A549 (cell line): ENCODE measurements around the gene LIN28A. TPM values are rescaled to one million over a fixed set of nuclear protein-coding genes. Genes with fewer than 3 reads are reported as not detected.

Source experiments
- ATAC-seq, 2 experiments: fragments of 200-7000 bp in 1 of 2; fragments of >200 bp in 1 of 2; cut with Nextera tagmentation in 1 of 2; cut with Tn5 transposase in 1 of 2; 3 replicates each; pipeline versions ENCODE4 v1.8.0 to v1.9.1; 2018 to 2020; ENCODE audit warnings: mild to moderate bottlenecking in 1 of 2, moderate library complexity in 1 of 2
- CTCF ChIA-PET: fragments of 300-600 bp; sonication (Branson Sonifier 250); formaldehyde crosslinking; extraction: SDS; loops from one replicate; lab custom pipeline; 2021; ENCODE audit warnings: antibody characterized with exemption, inconsistent platforms; lab: Yijun Ruan, JAX
- POLR2A ChIA-PET: fragments of 350-600 bp; formaldehyde crosslinking; extraction: SDS; loops from one replicate; lab custom pipeline; 2021; ENCODE audit warnings: antibody characterized with exemption, inconsistent platforms; lab: Yijun Ruan, JAX
- DNase-seq, 2 experiments: peaks; one replicate each; pipeline versions ENCODE4 v3.0.0 to v3.0.0-alpha.2; 2011 to 2016; ENCODE audit warnings: low read depth in 1 of 2, low spot score in 1 of 2
- FAIRE-seq: peaks from 2 replicates; lab custom pipeline; 2011; peaks lifted over from hg19 to GRCh38; lab: Jason Lieb, UNC
- H3K27ac ChIP-seq, 2 experiments: fragments of >200 bp; sonication (Bioruptor Twin); formaldehyde crosslinking; 3 replicates each; pipeline ENCODE4 v1.5.1; 2016 to 2017
- H3K4me1 ChIP-seq: fragments of >200 bp; sonication (Bioruptor Twin); formaldehyde crosslinking; 3 replicates; pipeline ENCODE4 v1.6.1; 2016
- H3K4me2 ChIP-seq: fragments of >200 bp; sonication (Bioruptor Twin); formaldehyde crosslinking; 3 replicates; pipeline ENCODE4 v1.6.1; 2016
- H3K4me3 ChIP-seq: fragments of >200 bp; sonication (Bioruptor Twin); formaldehyde crosslinking; 3 replicates; pipeline ENCODE4 v1.5.1; 2016
- H3K9me3 ChIP-seq: fragments of >200 bp; sonication (Bioruptor Twin); formaldehyde crosslinking; 3 replicates; pipeline ENCODE4 v1.6.1; 2016
- ATOH8 ChIP-seq: fragments of 250-450 bp; sonication (Bioruptor Pico); IDR thresholded peaks from 2 replicates; pipeline ENCODE4 v1.5.0; 2020; ENCODE audit warnings: low read depth, mild to moderate bottlenecking, moderate library complexity
- BHLHE40 ChIP-seq: IDR thresholded peaks from 2 replicates; pipeline ENCODE4 v1.6.1; 2012; ENCODE audit warnings: low read depth, low read length, inconsistent platforms
- CBX2 ChIP-seq: fragments of 200-600 bp; sonication (generic); IDR thresholded peaks from 2 replicates; pipeline ENCODE4 v1.6.1; 2016; ENCODE audit warnings: low read depth, mild to moderate bottlenecking, borderline replicate concordance
- CBX8 ChIP-seq: fragments of 200-600 bp; sonication (generic); IDR thresholded peaks from 2 replicates; pipeline ENCODE4 v1.6.1; 2016
- CEBPB ChIP-seq, 2 experiments: fragments of >200 bp in 1 of 2; sonication (Bioruptor Twin) in 1 of 2; formaldehyde crosslinking in 1 of 2; IDR thresholded peaks; 2 replicates each; pipeline ENCODE4 v1.6.1; 2012 to 2016
- EHF ChIP-seq: fragments of 250-450 bp; sonication (Bioruptor Pico); IDR thresholded peaks from 2 replicates; pipeline ENCODE4 v1.5.0; 2020; ENCODE audit warnings: mild to moderate bottlenecking
- EHMT2 ChIP-seq: fragments of 200-600 bp; sonication (generic); IDR thresholded peaks from 2 replicates; pipeline ENCODE4 v1.6.1; 2016; ENCODE audit warnings: antibody characterized with exemption, low read depth, mild to moderate bottlenecking, moderate library complexity
- EP300 ChIP-seq, 2 experiments: fragments of >200 bp; sonication (Bioruptor Twin); formaldehyde crosslinking; IDR thresholded peaks; 2 replicates in 1 of 2; 3 replicates in 1 of 2; pipeline ENCODE4 v1.6.1; 2016 to 2017
- FOSB ChIP-seq: fragments of 250-450 bp; sonication (Bioruptor Pico); IDR thresholded peaks from 2 replicates; pipeline ENCODE4 v1.5.0; 2020; ENCODE audit warnings: mild to moderate bottlenecking, moderate library complexity
- FOSL2 ChIP-seq, 2 experiments: fragments of 450-650 bp in 1 of 2; fragments of >200 bp in 1 of 2; sonication (Bioruptor Twin) in 1 of 2; formaldehyde crosslinking; IDR thresholded peaks; 2 replicates each; pipeline versions ENCODE4 v1.5.0 to v1.6.1; 2016 to 2020; ENCODE audit warnings: mild to moderate bottlenecking in 1 of 2, moderate library complexity in 1 of 2
- JUN ChIP-seq, 2 experiments: fragments of >200 bp; sonication (Bioruptor Twin); formaldehyde crosslinking; IDR thresholded peaks; 2 replicates in 1 of 2; 3 replicates in 1 of 2; pipeline ENCODE4 v1.6.1; 2016 to 2017
- KDM1A ChIP-seq: fragments of 200-600 bp; sonication (generic); IDR thresholded peaks from 2 replicates; pipeline ENCODE4 v1.6.1; 2016; ENCODE audit warnings: low read depth, mild to moderate bottlenecking
- MYC ChIP-seq: IDR thresholded peaks from 2 replicates; pipeline ENCODE4 v1.6.1; 2012; ENCODE audit warnings: mild to moderate bottlenecking, inconsistent platforms, low read length, improper control_type of control experiment, borderline replicate concordance
- NFE2L2 ChIP-seq: fragments of 150-350 bp; conservative IDR thresholded peaks from 2 replicates; pipeline ENCODE4 v1.6.1; 2014; ENCODE audit warnings: low read length
- PBX3 ChIP-seq: IDR thresholded peaks from 2 replicates; pipeline ENCODE4 v1.6.1; 2012
- PHF8 ChIP-seq: fragments of 200-600 bp; sonication (generic); IDR thresholded peaks from 2 replicates; pipeline ENCODE4 v1.6.1; 2016; ENCODE audit warnings: low read depth, mild to moderate bottlenecking, antibody characterized with exemption, moderate library complexity, borderline replicate concordance
- POLR2A ChIP-seq: IDR thresholded peaks from 2 replicates; pipeline ENCODE4 v1.6.1; 2012; ENCODE audit warnings: mild to moderate bottlenecking, low read length
- RFX5 ChIP-seq: fragments of 450-650 bp; IDR thresholded peaks from 2 replicates; pipeline ENCODE4 v1.7.1; 2014; ENCODE audit warnings: antibody characterized with exemption, mild to moderate bottlenecking, moderate library complexity
- SMC3 ChIP-seq: fragments of >200 bp; sonication (Bioruptor Twin); formaldehyde crosslinking; IDR thresholded peaks from 3 replicates; pipeline ENCODE4 v1.6.1; 2018; ENCODE audit warnings: inconsistent platforms
- TP53 ChIP-seq: fragments of 250-450 bp; sonication (Bioruptor Pico); IDR thresholded peaks from 2 replicates; pipeline ENCODE4 v1.5.0; 2021; ENCODE audit warnings: mild to moderate bottlenecking, moderate library complexity
- ZNF302 ChIP-seq: fragments of 250-450 bp; sonication (Bioruptor Pico); IDR thresholded peaks from 2 replicates; pipeline ENCODE4 v1.9.0; 2021; ENCODE audit warnings: inconsistent platforms, mild to moderate bottlenecking, moderate library complexity
- ZSCAN20 ChIP-seq: fragments of 250-450 bp; sonication (Bioruptor Pico); IDR thresholded peaks from 2 replicates; pipeline ENCODE4 v1.8.0; 2022; ENCODE audit warnings: mild to moderate bottlenecking, moderate library complexity
- WGBS: methylation state at CpG from one replicate; pipeline ENCODE4 v1.1.6; 2017; ENCODE audit errors: missing lambda C conversion rate; 5-methylcytosine and 5-hydroxymethylcytosine counted together
- polyA plus RNA-seq, 4 experiments: library from polyadenylated mRNA; depleted of rRNA in 3 of 4; stranded (reverse); fragments of >200 nt; fragmentation: RNase III in 1 of 4; extraction: RNeasy Plus Mini Kit Qiagen cat#74134 plus additional on column Dnase treatment in 1 of 4; gene quantifications; 2 replicates in 3 of 4; 3 replicates in 1 of 4; pipeline ENCODE4 v1.2.3, GENCODE V29; 2011 to 2017
- TF ChIP-seq, protein P1 (sequence below): IDR thresholded peaks from 2 replicates; pipeline ENCODE4 v1.6.1; 2012; ENCODE audit warnings: low read depth, borderline replicate concordance
- TF ChIP-seq, protein P2 (sequence below): IDR thresholded peaks from 2 replicates; pipeline ENCODE4 v1.6.1; 2012
- TF ChIP-seq, protein P3 (sequence below): fragments of 450-650 bp; IDR thresholded peaks from 2 replicates; pipeline ENCODE4 v1.6.1; 2014; ENCODE audit warnings: antibody characterized with exemption

The LIN28A gene
- polyA plus RNA-seq, 2 of the 4 experiments (the other 2 are of a cell fraction) = 0.03 to 0.04 TPM

- no peak for TF ChIP-seq PBX3
- TF ChIP-seq JUN (IDR thresholded peaks at IDR 0.05) = peak in 1 of 2 experiments; percentile 77; a peak in 3 of 5 replicates
- TF ChIP-seq SMC3 = no peak
- no peak for TF ChIP-seq ATOH8 (CRISPR knock-in tag)
- TF ChIP-seq BHLHE40 = no peak
- TF ChIP-seq TP53 = peak; percentile 56; the same call in 1 of the 2 replicates
- no peak for TF ChIP-seq CBX8
- no peak for TF ChIP-seq EHMT2
- no peak for TF ChIP-seq EHF (CRISPR knock-in tag)
- TF ChIP-seq, protein P1, sequence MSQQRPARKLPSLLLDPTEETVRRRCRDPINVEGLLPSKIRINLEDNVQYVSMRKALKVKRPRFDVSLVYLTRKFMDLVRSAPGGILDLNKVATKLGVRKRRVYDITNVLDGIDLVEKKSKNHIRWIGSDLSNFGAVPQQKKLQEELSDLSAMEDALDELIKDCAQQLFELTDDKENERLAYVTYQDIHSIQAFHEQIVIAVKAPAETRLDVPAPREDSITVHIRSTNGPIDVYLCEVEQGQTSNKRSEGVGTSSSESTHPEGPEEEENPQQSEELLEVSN = no peak
- TF ChIP-seq CEBPB (IDR thresholded peaks at IDR 0.05) = no peak
- TF ChIP-seq, protein P2, sequence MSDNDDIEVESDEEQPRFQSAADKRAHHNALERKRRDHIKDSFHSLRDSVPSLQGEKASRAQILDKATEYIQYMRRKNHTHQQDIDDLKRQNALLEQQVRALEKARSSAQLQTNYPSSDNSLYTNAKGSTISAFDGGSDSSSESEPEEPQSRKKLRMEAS = peak; percentile 6
- no peak for TF ChIP-seq RFX5
- no peak for TF ChIP-seq ZSCAN20 (CRISPR knock-in tag)
- TF ChIP-seq ZNF302 (CRISPR knock-in tag) = no peak
- TF ChIP-seq KDM1A = no peak
- peak; percentile 85; the same call in 1 of the 2 replicates for TF ChIP-seq PHF8
- TF ChIP-seq POLR2A = peak; percentile 46
- TF ChIP-seq CBX2 = no peak
- no peak for TF ChIP-seq MYC
- no peak for TF ChIP-seq FOSB (CRISPR knock-in tag)
These were observed 61.8 kb downstream of the LIN28A start, which contains the start of gene HMGN2 (continued) for GRCh38 chr1:26472320-26472900.

DNA sequence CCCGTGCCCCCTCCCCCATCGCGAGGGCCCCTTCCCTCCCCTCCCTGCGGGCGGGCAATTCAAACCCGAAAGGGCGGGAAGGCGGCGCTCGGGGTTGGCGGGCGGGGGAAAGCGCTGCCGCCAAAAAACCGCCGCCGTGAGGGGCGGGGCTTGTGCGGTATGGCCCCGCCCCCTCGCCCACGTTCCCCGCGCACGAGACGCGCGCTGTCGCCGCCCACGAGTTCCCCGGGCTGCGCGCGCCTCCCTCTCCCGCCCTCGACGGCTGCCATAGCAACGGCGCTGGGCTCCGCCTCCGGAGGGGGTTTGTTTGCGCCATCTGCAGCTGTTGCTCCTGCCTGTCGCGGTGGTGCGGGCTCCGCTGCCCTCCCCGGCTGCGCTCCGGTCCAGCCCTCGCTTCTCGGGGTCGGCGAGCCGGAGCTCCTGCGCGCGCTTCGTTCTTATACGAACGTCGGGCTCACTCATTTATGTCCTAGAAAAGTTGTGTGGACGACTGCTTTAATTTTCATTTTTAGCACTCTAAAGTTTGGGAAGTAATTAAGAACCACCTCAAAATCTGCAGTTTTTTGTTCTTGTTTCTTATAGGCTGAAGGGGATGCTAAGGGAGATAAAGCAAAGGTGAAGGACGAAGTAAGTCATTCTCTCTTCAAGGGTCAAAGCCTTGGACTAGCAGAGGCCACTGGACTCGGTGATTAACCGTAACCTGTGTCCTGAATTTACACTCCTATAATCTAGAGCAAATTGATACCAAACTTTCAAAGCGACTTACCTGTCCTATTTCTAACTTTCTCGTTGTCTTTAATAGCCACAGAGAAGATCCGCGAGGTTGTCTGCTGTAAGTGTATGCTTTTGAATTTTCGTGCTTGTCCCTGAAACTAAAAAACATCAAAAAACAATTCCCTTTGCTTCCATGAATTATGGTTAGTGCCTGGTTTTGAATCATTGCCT, 62.6 kb downstream of the LIN28A start:
- WGBS = 10% methylated on average over 20 of the region's 71 CpGs
- peak overlapping the region; percentile 83 for H3K4me3 ChIP-seq
- peak overlapping the region; percentile 78 for H3K4me2 ChIP-seq
- peaks cover 20% of the 10 kb centered on the region; the same call in 2 of the 3 replicates for H3K4me1 ChIP-seq
- peak overlapping the region; percentile 98 to 100 for H3K27ac ChIP-seq
- ATAC-seq (peak; percentile 60 to 70), FAIRE-seq (no peak), DNase-seq (peak; percentile 72 to 88)
- ChIA-PET CTCF (interaction anchor here (2.9 kb wide), 1 partner anchor 27 kb away, joined by 13 read pairs; no protein-coding TSS in a partner anchor), POLR2A (interaction anchor here (1.1 to 4.4 kb wide), 4 partner anchors 27 to 315 kb away, joined by 3 to 18 read pairs (median 4); partner anchors contain the start of genes DHDDS and PIGV)
- no peaks in the 10 kb centered on the region for H3K9me3 ChIP-seq
- no peak for TF ChIP-seq NFE2L2
- peak in 1 of 2 experiments; percentile 72; a peak in 4 of 5 replicates for TF ChIP-seq JUN (IDR thresholded peaks at IDR 0.05)
- TF ChIP-seq, protein P3, sequence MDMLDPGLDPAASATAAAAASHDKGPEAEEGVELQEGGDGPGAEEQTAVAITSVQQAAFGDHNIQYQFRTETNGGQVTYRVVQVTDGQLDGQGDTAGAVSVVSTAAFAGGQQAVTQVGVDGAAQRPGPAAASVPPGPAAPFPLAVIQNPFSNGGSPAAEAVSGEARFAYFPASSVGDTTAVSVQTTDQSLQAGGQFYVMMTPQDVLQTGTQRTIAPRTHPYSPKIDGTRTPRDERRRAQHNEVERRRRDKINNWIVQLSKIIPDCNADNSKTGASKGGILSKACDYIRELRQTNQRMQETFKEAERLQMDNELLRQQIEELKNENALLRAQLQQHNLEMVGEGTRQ = 0 out of 2 replicates have a peak, but pooled peaks have one; percentile 22
- peak; percentile 70 for TF ChIP-seq BHLHE40
- no peak for TF ChIP-seq MYC
- TF ChIP-seq, protein P1 = peak; percentile 68
- TF ChIP-seq FOSL2 (IDR thresholded peaks at IDR 0.05) = no peak
- no peak for TF ChIP-seq FOSL2 (CRISPR knock-in tag; IDR thresholded peaks at IDR 0.05)
- TF ChIP-seq EP300 (IDR thresholded peaks at IDR 0.05) = no peak
